ENCODE measurements around the gene ST6GAL1. TPM values are rescaled to one million over a fixed set of nuclear protein-coding genes. Genes with fewer than 3 reads are reported as not detected.
"Not testable (repeated sequence)": the region's sequence is repeated elsewhere in the genome, so short reads cannot be mapped to it uniquely, and the experiment has no call there.

ST6GAL1 gene
- total RNA-seq, 1 donor = 3.3 TPM

DNA sequence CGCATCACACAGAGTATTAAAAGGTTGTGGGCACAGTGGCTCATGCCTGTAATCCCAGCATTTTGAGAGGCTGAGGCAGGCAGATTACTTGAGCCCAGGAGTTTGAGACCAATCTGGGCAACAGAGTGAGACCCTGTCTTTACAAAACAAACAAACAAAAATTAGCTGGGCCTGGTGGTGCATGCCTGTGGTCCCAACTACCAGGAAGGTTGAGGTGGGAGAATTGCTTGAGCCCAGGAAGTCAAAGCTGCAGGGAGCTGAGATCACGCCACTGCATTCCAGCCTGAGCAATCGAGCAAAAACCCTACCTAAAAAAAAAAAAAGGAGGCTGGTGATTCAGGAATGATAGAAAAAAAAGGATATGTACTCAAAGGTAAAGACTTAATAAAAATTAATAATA, 28.2 kb upstream of the ST6GAL1 start:
- TF ChIP-seq, protein P1, sequence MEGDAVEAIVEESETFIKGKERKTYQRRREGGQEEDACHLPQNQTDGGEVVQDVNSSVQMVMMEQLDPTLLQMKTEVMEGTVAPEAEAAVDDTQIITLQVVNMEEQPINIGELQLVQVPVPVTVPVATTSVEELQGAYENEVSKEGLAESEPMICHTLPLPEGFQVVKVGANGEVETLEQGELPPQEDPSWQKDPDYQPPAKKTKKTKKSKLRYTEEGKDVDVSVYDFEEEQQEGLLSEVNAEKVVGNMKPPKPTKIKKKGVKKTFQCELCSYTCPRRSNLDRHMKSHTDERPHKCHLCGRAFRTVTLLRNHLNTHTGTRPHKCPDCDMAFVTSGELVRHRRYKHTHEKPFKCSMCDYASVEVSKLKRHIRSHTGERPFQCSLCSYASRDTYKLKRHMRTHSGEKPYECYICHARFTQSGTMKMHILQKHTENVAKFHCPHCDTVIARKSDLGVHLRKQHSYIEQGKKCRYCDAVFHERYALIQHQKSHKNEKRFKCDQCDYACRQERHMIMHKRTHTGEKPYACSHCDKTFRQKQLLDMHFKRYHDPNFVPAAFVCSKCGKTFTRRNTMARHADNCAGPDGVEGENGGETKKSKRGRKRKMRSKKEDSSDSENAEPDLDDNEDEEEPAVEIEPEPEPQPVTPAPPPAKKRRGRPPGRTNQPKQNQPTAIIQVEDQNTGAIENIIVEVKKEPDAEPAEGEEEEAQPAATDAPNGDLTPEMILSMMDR (IDR thresholded peaks at IDR 0.05; ENCODE audit: insufficient read depth, low read length) = no peak
- no peak for DNase-seq (ENCODE audit: low read depth)
- H3K4me3 ChIP-seq (ENCODE audit: low read depth, low read length) = no peak overlapping the region

DNA sequence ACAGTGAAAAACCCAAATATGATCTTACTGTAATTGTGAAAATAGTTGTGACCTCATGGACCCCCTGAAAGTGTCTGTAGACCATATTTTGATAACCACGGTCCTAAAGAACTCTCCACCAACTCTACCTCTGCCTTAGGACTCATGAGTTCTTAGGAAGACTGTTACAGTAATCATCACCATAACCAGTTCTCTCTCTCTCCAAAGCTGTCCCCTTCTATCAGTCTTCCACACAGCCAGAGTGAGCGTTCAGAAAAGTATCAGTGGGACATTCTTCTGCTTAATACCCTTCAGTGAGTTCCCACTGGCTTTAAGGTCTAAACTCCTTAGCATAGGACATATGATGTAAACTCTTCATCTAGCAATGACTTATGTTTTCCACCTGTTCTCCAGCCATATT, 27.6 kb upstream of the ST6GAL1 start:
- TF ChIP-seq, protein P1 (IDR thresholded peaks at IDR 0.05; ENCODE audit: insufficient read depth, low read length) = no peak
- H3K4me3 ChIP-seq (ENCODE audit: low read depth, low read length) = no peak overlapping the region
- no peak for DNase-seq (ENCODE audit: low read depth)

DNA sequence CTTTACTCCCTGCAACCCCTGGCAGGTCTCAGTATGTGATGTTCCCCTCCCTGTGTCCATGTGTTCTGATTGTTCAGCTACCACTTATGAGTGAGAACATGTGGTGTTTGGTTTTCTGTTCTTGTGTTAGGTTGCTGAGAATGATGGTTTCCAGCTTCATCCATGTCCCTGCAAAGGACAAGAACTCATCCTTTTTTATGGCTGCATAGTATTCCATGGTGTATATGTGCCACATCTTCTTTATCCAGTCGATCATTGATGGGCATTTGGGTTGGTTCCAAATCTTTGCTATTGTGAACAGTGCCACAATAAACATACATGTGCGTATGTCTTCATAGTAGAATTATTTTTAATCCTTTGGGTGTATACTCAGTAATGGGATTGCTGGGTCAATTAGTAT, 26.6 kb upstream of the ST6GAL1 start:
- DNase-seq (ENCODE audit: low read depth); H3K4me3 ChIP-seq (ENCODE audit: low read depth, low read length): not testable (repeated sequence)

DNA sequence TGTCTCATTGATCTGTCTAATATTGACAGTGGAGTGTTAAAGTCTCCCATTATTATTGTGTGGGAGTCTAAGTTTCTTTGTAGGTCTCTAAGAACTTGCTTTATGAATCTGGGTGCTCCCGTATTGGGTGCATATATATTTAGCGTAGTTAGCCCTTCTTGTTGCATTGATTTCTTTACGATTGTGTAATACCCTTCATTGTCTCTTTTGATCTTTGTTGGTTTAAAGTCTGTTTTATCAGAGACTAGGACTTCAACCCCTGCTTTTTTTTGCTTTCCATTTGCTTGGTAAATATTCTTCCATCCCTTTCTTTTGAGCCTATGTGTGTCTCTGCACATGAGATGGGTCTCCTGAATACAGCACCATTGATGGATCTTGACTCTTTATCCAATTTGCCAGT, 23.3 kb upstream of the ST6GAL1 start:
- not testable (repeated sequence) for H3K4me3 ChIP-seq (ENCODE audit: low read depth, low read length); DNase-seq (ENCODE audit: low read depth)

DNA sequence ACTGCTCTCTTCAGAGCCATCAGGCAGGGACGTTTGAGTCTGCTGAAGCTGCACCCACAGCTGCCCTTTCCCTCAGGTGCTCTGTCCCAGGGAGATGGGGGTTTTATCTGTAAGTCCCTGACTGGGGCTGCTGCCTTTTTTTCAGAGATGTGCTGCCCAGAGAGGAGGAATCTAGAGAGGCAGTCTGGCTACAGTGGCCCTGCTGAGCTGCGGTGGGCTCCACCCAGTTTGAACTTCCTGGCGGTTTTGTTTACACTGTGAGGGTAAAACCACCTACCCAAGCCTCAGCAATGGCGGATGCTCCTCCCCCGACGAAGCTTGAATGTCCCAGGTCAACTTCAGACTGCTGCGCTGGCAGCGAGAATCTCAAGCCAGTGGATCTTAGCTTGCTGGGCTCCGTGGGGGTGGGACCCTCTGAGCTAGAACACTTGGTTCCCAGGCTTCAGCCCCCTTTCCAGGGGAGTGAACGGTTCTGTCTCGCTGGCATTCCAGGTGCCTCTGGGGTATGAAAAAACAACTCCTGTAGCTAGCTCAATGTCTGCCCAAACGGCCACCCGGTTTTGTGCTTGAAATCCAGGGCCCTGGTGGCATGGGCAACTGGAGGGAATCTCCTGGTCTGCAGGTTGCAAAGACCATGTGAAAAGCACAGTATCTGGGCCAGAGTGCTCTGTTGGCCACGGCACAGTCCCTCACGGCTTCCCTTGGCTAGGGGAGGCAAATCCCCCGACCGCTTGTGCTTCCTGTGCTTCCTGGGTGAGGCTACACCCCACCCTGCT, 21.1 kb upstream of the ST6GAL1 start:
- no peak overlapping the region for H3K4me3 ChIP-seq (ENCODE audit: low read depth, low read length)
- DNase-seq (ENCODE audit: low read depth) = no peak
- TF ChIP-seq, protein P1 (IDR thresholded peaks at IDR 0.05; ENCODE audit: insufficient read depth, low read length) = no peak

DNA sequence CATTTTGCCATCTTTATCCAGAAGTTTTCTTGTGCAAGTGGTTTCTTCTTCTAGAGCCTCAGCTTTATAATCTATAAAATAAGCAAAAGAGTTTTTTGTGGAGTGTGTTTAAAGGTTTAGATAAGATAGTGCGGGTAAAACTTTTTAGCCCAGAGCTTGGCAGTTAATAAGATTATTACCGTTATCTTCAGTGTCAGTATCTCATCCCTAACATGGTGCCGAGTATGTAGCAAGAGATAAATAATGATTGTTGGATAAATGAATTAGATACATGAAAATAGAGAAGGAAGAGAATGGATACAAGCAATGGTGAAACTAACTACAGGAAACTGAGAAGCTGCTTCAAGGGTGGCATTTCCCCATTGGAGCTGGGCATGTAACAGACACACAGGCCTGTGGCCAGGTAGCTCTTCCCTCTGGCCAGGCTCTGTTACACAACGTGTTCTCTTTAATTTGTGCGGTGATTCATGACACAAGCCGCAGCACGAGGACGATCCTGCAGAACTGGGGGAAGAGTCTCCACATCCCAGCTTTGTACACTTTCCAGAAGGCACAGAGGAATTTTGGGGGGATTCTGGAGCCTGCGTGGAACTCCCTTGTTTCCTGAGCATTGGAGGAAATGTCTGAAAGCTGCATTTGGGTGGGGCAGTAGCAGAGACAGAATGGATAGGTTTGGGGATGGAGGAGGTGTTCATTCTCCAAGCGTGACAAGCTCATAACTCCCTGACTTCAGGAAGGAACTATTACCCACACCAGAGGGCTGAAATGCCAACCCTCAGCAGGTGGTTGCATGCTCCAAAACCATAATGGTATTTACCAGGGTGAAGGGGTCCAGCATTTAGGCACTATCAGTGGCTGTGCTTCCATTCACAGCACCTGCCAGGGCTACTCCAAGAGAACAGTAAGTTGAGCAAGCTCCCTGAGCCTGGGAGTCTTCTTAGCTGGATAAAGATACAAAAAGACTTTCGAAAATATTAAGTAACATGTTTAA, 14.2 kb upstream of the ST6GAL1 start:
- no peak overlapping the region for H3K4me3 ChIP-seq (ENCODE audit: low read depth, low read length)
- DNase-seq (ENCODE audit: low read depth) = no peak
- TF ChIP-seq, protein P1 (IDR thresholded peaks at IDR 0.05; ENCODE audit: insufficient read depth, low read length) = no peak

DNA sequence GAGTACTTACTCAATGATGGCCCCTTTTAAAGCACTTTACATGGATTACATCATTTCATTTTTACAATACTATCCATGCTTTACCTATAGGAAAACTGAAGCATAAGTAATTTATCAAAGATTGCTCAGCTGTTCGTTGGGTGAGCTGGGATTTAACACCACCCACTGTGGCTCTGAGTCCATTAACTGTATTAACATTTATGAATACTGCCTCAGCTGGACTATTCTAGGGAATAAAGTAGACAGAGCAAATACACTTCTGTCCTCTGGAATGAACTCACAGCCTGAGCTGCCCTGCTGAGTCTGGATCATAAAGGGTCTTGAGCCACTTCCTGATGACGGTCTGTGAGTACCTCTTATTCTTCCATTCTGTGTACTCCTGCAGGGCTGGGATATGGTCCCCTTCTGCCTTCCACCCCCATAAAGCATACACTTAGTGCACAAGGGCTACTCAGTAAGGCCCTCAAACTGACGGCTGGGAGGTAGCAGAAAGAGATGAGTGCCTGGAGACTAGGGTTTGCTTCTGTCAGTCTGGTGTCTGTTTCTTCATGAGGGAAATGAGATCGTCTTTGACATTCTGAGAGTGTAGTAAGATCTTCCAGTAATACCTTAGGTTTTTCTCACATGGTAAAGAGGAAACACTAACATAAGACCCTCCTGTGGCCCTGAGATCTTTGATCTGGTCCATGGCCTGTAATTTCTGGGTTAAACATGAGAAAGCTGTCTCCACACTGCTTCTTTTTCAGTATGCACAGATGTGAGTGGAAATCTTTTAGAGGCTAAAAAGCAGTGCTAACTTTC, 12.6 kb upstream of the ST6GAL1 start:
- no peak overlapping the region for H3K4me3 ChIP-seq (ENCODE audit: low read depth, low read length)
- DNase-seq (ENCODE audit: low read depth) = no peak
- TF ChIP-seq, protein P1 (IDR thresholded peaks at IDR 0.05; ENCODE audit: insufficient read depth, low read length) = no peak
